ENCODE measurements around the gene DPP6. TPM values are rescaled to one million over a fixed set of nuclear protein-coding genes. Genes with fewer than 3 reads are reported as not detected.

The DPP6 gene
- total RNA-seq, 1 experiment from 2014 or later = not detected

DNA sequence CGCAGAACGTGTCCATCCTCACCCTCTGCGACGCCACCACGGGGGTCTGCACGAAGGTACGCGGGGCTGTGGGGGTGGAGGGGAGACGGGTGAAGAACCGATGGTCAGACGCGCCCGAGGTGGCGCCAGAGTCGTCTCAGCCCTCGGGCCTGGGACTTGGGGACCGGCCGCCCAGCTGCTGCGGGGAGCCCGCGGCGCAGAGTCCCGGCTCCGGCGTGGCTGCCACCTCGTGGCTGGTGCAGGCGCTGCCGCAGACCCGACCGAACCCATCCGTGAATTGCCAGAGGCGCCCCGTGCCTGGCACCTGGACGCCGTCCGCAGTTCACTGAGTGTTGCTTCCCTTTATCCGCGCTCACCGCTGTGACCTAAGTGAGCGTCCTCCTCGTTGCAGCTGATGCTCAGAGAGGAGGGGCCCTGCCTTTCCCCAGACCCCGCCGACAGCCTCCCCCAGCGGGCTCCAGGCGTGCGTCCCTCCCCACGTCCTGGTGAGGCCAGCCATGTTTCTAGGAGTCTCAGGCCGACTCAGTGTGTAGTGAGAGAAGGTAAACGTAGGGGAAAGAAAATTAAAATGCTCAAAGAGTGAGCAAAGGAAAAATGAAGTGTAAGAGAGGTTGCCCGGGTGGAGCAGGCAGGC, 742.1 kb downstream of the DPP6 start:
- Histone ChIP-seq H3K36me3 (ENCODE audit: insufficient read depth, low read length, poor library complexity, severe bottlenecking) (no peaks in the 10 kb centered on the region), H3K4me3 (ENCODE audit: low read depth, low read length, poor library complexity, severe bottlenecking) (no peak overlapping the region), H3K9me3 (ENCODE audit: low read depth, low read length, poor library complexity, severe bottlenecking) (no peaks in the 10 kb centered on the region), H3K4me1 (ENCODE audit: insufficient read depth, low read length, poor library complexity, severe bottlenecking) (no peaks in the 10 kb centered on the region), H3K27ac (ENCODE audit: low read depth, low read length, poor library complexity, severe bottlenecking) (no peak overlapping the region), H3K27me3 (replicated peaks; ENCODE audit: insufficient read depth, low read depth, low read length, poor library complexity) (peaks cover 42% of the 10 kb centered on the region)
- ChIA-PET POLR2A (ENCODE audit: low non-redundant PET) (no interaction called here), CTCF (no interaction called here)
- peak; percentile 7 for DNase-seq (ENCODE audit: low spot score)
- no TSS peak for BruUV-seq (replicated peaks)
- no peak for TF ChIP-seq EZH2 (IDR thresholded peaks at IDR 0.05; ENCODE audit: borderline replicate concordance, low read depth, low read length, poor library complexity, severe bottlenecking)
- TF ChIP-seq, protein P1, sequence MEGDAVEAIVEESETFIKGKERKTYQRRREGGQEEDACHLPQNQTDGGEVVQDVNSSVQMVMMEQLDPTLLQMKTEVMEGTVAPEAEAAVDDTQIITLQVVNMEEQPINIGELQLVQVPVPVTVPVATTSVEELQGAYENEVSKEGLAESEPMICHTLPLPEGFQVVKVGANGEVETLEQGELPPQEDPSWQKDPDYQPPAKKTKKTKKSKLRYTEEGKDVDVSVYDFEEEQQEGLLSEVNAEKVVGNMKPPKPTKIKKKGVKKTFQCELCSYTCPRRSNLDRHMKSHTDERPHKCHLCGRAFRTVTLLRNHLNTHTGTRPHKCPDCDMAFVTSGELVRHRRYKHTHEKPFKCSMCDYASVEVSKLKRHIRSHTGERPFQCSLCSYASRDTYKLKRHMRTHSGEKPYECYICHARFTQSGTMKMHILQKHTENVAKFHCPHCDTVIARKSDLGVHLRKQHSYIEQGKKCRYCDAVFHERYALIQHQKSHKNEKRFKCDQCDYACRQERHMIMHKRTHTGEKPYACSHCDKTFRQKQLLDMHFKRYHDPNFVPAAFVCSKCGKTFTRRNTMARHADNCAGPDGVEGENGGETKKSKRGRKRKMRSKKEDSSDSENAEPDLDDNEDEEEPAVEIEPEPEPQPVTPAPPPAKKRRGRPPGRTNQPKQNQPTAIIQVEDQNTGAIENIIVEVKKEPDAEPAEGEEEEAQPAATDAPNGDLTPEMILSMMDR (conservative IDR thresholded peaks at IDR 0.05; ENCODE audit: low read depth, low read length) = peak; percentile 50
- intact Hi-C loops (cut with micrococcal nuclease; ENCODE audit: unreplicated experiment) = no loop called here

DNA sequence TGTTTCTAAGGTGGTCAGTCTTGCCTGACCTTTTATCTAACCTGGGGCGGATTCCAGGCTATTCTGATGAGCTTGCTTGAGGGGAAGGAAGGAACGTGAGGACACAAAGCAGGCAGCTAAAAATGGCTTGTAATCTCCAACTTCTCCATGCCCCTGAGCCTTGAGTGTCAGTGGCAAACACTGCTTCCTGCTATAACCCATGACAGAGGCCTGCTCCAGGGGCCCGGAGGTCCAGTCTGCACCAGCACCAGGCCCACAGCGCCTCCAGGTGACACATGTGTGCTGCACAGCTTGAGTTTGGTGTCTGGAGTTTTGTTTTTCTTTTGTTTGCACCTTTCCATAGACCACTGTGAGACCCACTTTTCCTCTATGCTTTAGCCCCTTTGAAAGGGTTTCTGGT, 742.8 kb downstream of the DPP6 start:
- no peak for DNase-seq (ENCODE audit: low spot score)
- Histone ChIP-seq H3K36me3 (ENCODE audit: insufficient read depth, low read length, poor library complexity, severe bottlenecking) (no peaks in the 10 kb centered on the region), H3K4me3 (ENCODE audit: low read depth, low read length, poor library complexity, severe bottlenecking) (no peak overlapping the region), H3K27ac (ENCODE audit: low read depth, low read length, poor library complexity, severe bottlenecking) (no peak overlapping the region), H3K9me3 (ENCODE audit: low read depth, low read length, poor library complexity, severe bottlenecking) (no peaks in the 10 kb centered on the region), H3K4me1 (ENCODE audit: insufficient read depth, low read length, poor library complexity, severe bottlenecking) (no peaks in the 10 kb centered on the region), H3K27me3 (replicated peaks; ENCODE audit: insufficient read depth, low read depth, low read length, poor library complexity) (peaks cover 49% of the 10 kb centered on the region)
- TF ChIP-seq EZH2 (IDR thresholded peaks at IDR 0.05; ENCODE audit: borderline replicate concordance, low read depth, low read length, poor library complexity, severe bottlenecking) = no peak
- TF ChIP-seq, protein P1 (conservative IDR thresholded peaks at IDR 0.05; ENCODE audit: low read depth, low read length) = 0 out of 2 replicates have a peak, but pooled peaks have one; percentile 12
- BruUV-seq (replicated peaks) = no TSS peak
- CTCF ChIA-PET = no interaction called here
- POLR2A ChIA-PET (ENCODE audit: low non-redundant PET) = no interaction called here
- intact Hi-C loops (cut with micrococcal nuclease; ENCODE audit: unreplicated experiment) = no loop called here

- ChIA-PET POLR2A (ENCODE audit: low non-redundant PET) (no interaction called here), CTCF (no interaction called here)
- Histone ChIP-seq H3K4me1 (ENCODE audit: insufficient read depth, low read length, poor library complexity, severe bottlenecking) (no peaks in the 10 kb centered on the region), H3K27me3 (replicated peaks; ENCODE audit: insufficient read depth, low read depth, low read length, poor library complexity) (peaks cover 53% of the 10 kb centered on the region), H3K9me3 (ENCODE audit: low read depth, low read length, poor library complexity, severe bottlenecking) (no peaks in the 10 kb centered on the region), H3K4me3 (ENCODE audit: low read depth, low read length, poor library complexity, severe bottlenecking) (no peak overlapping the region), H3K36me3 (ENCODE audit: insufficient read depth, low read length, poor library complexity, severe bottlenecking) (no peaks in the 10 kb centered on the region), H3K27ac (ENCODE audit: low read depth, low read length, poor library complexity, severe bottlenecking) (no peak overlapping the region)
- no peak for DNase-seq (ENCODE audit: low spot score)
- no TSS peak for BruUV-seq (replicated peaks)
- TF ChIP-seq, protein P1 (conservative IDR thresholded peaks at IDR 0.05; ENCODE audit: low read depth, low read length) = no peak
- no peak for TF ChIP-seq EZH2 (IDR thresholded peaks at IDR 0.05; ENCODE audit: borderline replicate concordance, low read depth, low read length, poor library complexity, severe bottlenecking)
- intact Hi-C loops (cut with micrococcal nuclease; ENCODE audit: unreplicated experiment) = no loop called here
Measured at GRCh38 chr7:154795437-154795836, 743.2 kb downstream of the DPP6 start.

All from A673 (cell line).